PC-3 (cell line): ENCODE results near the gene CAPN7. TPM values are rescaled to one million over a fixed set of nuclear protein-coding genes. Genes with fewer than 3 reads are reported as not detected.

ENCODE experiments used
- ATAC-seq: fragments of 200-7000 bp; cut with Tn5 transposase; 2 replicates; pipeline ENCODE4 v1.9.1; 2020; ENCODE audit warnings: mild to moderate bottlenecking, moderate library complexity
- BruUV-seq: library from RNA; stranded (reverse); fragments of 400-500 nt; replicated peaks from 2 replicates; lab custom pipeline; 2021; lab: Mats Ljungman, UMichigan
- CTCF ChIA-PET: fragments of 300-600 bp; sonication (Branson Sonifier 250); formaldehyde crosslinking; loops from one replicate; lab custom pipeline; 2022; ENCODE audit warnings: antibody characterized with exemption; lab: Charles Lee
- POLR2A ChIA-PET: fragments of 300-600 bp; sonication (Branson Sonifier 250); formaldehyde crosslinking; loops from one replicate; lab custom pipeline; 2022; ENCODE audit warnings: antibody characterized with exemption; ENCODE audit not compliant: unreplicated experiment; lab: Charles Lee
- DNase-seq: peaks from one replicate; pipeline ENCODE4 v3.0.0-alpha.2; 2015
- H2AFZ ChIP-seq: fragments of 300-600 bp; sonication (generic); 2 replicates; pipeline ENCODE4 v1.6.0; 2016; ENCODE audit warnings: antibody characterized with exemption, low read length
- H3F3A ChIP-seq: fragments of 300-600 bp; sonication (generic); one replicate; pipeline ENCODE4 v1.6.0; 2017; ENCODE audit warnings: antibody characterized with exemption, low read length, control low read depth, mild to moderate bottlenecking; ENCODE audit not compliant: unreplicated experiment
- H3K27ac ChIP-seq: fragments of 300-600 bp; sonication (generic); 2 replicates; pipeline ENCODE4 v1.5.1; 2016; ENCODE audit warnings: mild to moderate bottlenecking, low read length
- H3K27me3 ChIP-seq: fragments of 300-600 bp; sonication (generic); 2 replicates; pipeline ENCODE4 v1.6.1; 2016; ENCODE audit warnings: low read length, mixed read lengths
- H3K36me3 ChIP-seq: fragments of 300-600 bp; sonication (generic); 2 replicates; pipeline ENCODE4 v1.6.1; 2016; ENCODE audit warnings: low read depth, mixed run types, low read length, mixed read lengths
- H3K4me1 ChIP-seq: fragments of 300-600 bp; sonication (generic); 2 replicates; pipeline ENCODE4 v1.5.1; 2016; ENCODE audit warnings: low read length; ENCODE audit not compliant: insufficient read depth
- H3K4me2 ChIP-seq: fragments of 300-600 bp; sonication (generic); 2 replicates; pipeline ENCODE4 v1.6.0; 2016; ENCODE audit warnings: low read length
- H3K4me3 ChIP-seq: fragments of 300-600 bp; sonication (generic); 2 replicates; pipeline ENCODE4 v1.5.1; 2016; ENCODE audit warnings: mild to moderate bottlenecking, low read length, mixed read lengths
- H3K79me2 ChIP-seq: fragments of 300-600 bp; sonication (generic); 2 replicates; pipeline ENCODE4 v1.6.1; 2017; ENCODE audit warnings: low read length, mixed read lengths
- H3K9ac ChIP-seq: fragments of 300-600 bp; sonication (generic); 2 replicates; pipeline ENCODE4 v1.6.0; 2016; ENCODE audit warnings: mild to moderate bottlenecking, low read length
- H3K9me2 ChIP-seq: fragments of 300-600 bp; sonication (generic); replicated peaks from 2 replicates; pipeline ENCODE4 v1.6.1; 2016; ENCODE audit warnings: mixed run types, low read length, mixed read lengths
- H3K9me3 ChIP-seq: fragments of 300-600 bp; sonication (generic); 2 replicates; pipeline ENCODE4 v1.6.1; 2016; ENCODE audit warnings: low read length, mixed read lengths
- H4K20me1 ChIP-seq: fragments of 300-600 bp; sonication (generic); 2 replicates; pipeline ENCODE4 v1.6.1; 2016; ENCODE audit warnings: low read length, mixed read lengths
- EZH2 ChIP-seq: fragments of 300-600 bp; sonication (generic); IDR thresholded peaks from one replicate; pipeline ENCODE4 v1.6.1; 2017; ENCODE audit warnings: antibody characterized with exemption, mild to moderate bottlenecking, low read length; ENCODE audit not compliant: unreplicated experiment
- EZH2phosphoT487 ChIP-seq: fragments of 300-600 bp; sonication (generic); IDR thresholded peaks from 2 replicates; pipeline ENCODE4 v1.6.1; 2018; ENCODE audit warnings: mild to moderate bottlenecking, antibody characterized with exemption, low read length, borderline replicate concordance
- intact Hi-C: fragments of 100-400 bp; cut with micrococcal nuclease; formaldehyde crosslinking; loops from 2 replicates; pipeline ENCODE4 v1.9.0; 2023
- total RNA-seq: library from RNA; depleted of rRNA; stranded (reverse); fragments of >200 nt; gene quantifications from 2 replicates; pipeline ENCODE4 v1.2.3, GENCODE V29; 2014
- TF ChIP-seq, protein P1 (sequence below): fragments of 300-600 bp; sonication (generic); conservative IDR thresholded peaks from 2 replicates; pipeline ENCODE4 v1.5.1; 2017; ENCODE audit warnings: antibody characterized with exemption, low read depth, mild to moderate bottlenecking, low read length

CAPN7 gene
- total RNA-seq, 1 experiment from 2014 or later = 32.7 TPM

DNA sequence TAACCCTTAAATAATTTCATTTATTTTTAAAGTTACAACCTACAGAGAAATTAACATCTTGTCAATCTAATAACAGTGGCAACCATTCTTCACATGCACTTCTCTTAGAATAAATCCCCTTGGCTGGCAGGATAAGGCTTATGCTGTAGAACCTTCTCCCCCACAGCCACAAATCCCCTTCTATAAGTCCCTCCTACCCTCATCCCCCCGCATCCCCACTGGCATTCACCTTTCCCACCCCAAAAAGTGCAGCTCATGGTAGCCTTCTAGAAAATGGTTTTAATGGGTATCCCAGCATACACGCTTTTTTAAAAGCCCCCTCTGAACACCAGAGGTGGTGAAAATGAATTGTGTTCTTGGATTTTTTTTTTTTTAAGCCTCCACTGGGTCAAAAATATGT, 49.2 kb downstream of the CAPN7 start:
- Histone ChIP-seq H3K9me3 (no peaks in the 10 kb centered on the region), H3K79me2 (no peaks in the 10 kb centered on the region), H3K4me1 (no peaks in the 10 kb centered on the region), H3K36me3 (peaks cover 51% of the 10 kb centered on the region), H3K27ac (no peak overlapping the region), H3K27me3 (no peaks in the 10 kb centered on the region), H3K4me2 (no peak overlapping the region), H3K9me2 (no peaks in the 10 kb centered on the region), H3K9ac (no peak overlapping the region), H3F3A (no peaks in the 10 kb centered on the region), H2AFZ (no peak overlapping the region), H4K20me1 (no peaks in the 10 kb centered on the region), H3K4me3 (no peak overlapping the region)
- intact Hi-C loops = no loop called here
- DNase-seq (no peak), ATAC-seq (no peak)
- ChIA-PET CTCF (no interaction called here), POLR2A (interaction anchor here (0.6 kb wide), 2 partner anchors 10 to 18 kb away, joined by 3 read pairs; no protein-coding TSS in a partner anchor)
- TF ChIP-seq, protein P1, sequence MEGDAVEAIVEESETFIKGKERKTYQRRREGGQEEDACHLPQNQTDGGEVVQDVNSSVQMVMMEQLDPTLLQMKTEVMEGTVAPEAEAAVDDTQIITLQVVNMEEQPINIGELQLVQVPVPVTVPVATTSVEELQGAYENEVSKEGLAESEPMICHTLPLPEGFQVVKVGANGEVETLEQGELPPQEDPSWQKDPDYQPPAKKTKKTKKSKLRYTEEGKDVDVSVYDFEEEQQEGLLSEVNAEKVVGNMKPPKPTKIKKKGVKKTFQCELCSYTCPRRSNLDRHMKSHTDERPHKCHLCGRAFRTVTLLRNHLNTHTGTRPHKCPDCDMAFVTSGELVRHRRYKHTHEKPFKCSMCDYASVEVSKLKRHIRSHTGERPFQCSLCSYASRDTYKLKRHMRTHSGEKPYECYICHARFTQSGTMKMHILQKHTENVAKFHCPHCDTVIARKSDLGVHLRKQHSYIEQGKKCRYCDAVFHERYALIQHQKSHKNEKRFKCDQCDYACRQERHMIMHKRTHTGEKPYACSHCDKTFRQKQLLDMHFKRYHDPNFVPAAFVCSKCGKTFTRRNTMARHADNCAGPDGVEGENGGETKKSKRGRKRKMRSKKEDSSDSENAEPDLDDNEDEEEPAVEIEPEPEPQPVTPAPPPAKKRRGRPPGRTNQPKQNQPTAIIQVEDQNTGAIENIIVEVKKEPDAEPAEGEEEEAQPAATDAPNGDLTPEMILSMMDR = no peak
- no peak for TF ChIP-seq EZH2
- no peak for TF ChIP-seq EZH2phosphoT487
- BruUV-seq = no TSS peak

DNA sequence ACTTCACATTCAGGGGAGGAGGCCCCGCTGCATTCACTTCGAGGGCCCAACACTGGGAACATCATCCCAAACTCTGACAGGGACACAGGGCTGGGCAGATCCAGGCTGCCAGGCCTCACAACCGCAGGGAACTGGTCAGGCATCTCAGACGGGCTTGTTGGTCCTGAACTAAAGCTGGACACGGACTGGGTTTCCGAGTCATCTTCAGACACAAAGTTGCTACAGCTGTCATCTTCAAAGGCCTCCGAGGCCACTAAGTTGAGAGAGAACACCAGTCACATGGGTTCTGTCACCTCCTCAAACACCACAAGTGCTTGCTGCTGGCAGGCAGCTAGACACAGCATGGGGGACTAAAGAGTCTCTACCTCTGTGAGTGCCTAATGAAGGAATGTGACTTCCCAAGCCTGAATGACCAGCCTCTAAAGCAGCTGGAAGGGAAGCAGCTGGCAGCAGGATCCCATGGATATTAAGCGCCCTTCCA, 50.9 kb downstream of the CAPN7 start:
- H3K4me2 ChIP-seq = no peak overlapping the region
- CTCF ChIA-PET = no interaction called here
- H3K9ac ChIP-seq = no peak overlapping the region
- TF ChIP-seq EZH2 (no peak), EZH2phosphoT487 (no peak)
- TF ChIP-seq, protein P1 = no peak
- intact Hi-C loops = no loop called here
- H3K4me1 ChIP-seq = no peaks in the 10 kb centered on the region
- DNase-seq (no peak), ATAC-seq (no peak)
- no TSS peak for BruUV-seq
- no peaks in the 10 kb centered on the region for H3K9me2 ChIP-seq
- H3K36me3 ChIP-seq = peaks cover 39% of the 10 kb centered on the region
- no peak overlapping the region for H3K27ac ChIP-seq
- H2AFZ ChIP-seq = no peak overlapping the region
- H3K9me3 ChIP-seq = no peaks in the 10 kb centered on the region
- POLR2A ChIA-PET = no interaction called here
- H3K4me3 ChIP-seq = no peak overlapping the region
- H3K27me3 ChIP-seq = no peaks in the 10 kb centered on the region
- no peaks in the 10 kb centered on the region for H3F3A ChIP-seq
- H4K20me1 ChIP-seq = no peaks in the 10 kb centered on the region
- H3K79me2 ChIP-seq = no peaks in the 10 kb centered on the region

DNA sequence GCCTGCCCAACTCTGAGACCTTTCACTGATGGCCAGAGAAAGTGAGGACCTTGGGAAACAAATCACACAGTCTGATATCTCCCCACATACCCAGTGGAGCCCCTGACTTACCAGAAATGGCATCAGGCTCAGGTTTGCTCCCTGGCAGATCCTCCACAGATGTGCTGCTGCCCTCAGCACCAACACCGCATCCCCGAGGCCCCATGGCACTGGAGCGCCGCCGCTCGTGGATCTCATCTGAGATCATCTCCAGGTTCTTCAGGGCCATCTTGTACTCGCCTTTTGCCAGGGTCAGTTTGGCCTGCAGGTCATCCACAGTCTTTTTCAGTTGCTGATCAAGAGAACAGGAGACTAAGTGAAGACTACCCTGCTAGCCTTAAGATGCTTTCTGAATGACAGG, 52.7 kb downstream of the CAPN7 start:
- no peak for DNase-seq
- Histone ChIP-seq H3K9ac (no peak overlapping the region), H3K27me3 (no peaks in the 10 kb centered on the region), H3K9me2 (no peaks in the 10 kb centered on the region), H4K20me1 (no peaks in the 10 kb centered on the region), H3K27ac (no peak overlapping the region), H3K79me2 (no peaks in the 10 kb centered on the region), H3K9me3 (no peaks in the 10 kb centered on the region), H3F3A (no peaks in the 10 kb centered on the region), H3K36me3 (peaks cover 36% of the 10 kb centered on the region), H3K4me2 (no peak overlapping the region), H2AFZ (no peak overlapping the region), H3K4me1 (no peaks in the 10 kb centered on the region), H3K4me3 (no peak overlapping the region)
- no peak for ATAC-seq
- ChIA-PET CTCF (no interaction called here), POLR2A (no interaction called here)
- BruUV-seq = no TSS peak
- TF ChIP-seq, protein P1 = no peak
- TF ChIP-seq EZH2phosphoT487 (no peak), EZH2 (no peak)
- intact Hi-C loops = no loop called here
